Measurements from ENCODE around the gene ZNF750. TPM values are rescaled to one million over a fixed set of nuclear protein-coding genes. Genes with fewer than 3 reads are reported as not detected.

Gene ZNF750
- total and polyA plus RNA-seq, 8 donors: 0.02 to 0.08 TPM; not detected in 6

DNA sequence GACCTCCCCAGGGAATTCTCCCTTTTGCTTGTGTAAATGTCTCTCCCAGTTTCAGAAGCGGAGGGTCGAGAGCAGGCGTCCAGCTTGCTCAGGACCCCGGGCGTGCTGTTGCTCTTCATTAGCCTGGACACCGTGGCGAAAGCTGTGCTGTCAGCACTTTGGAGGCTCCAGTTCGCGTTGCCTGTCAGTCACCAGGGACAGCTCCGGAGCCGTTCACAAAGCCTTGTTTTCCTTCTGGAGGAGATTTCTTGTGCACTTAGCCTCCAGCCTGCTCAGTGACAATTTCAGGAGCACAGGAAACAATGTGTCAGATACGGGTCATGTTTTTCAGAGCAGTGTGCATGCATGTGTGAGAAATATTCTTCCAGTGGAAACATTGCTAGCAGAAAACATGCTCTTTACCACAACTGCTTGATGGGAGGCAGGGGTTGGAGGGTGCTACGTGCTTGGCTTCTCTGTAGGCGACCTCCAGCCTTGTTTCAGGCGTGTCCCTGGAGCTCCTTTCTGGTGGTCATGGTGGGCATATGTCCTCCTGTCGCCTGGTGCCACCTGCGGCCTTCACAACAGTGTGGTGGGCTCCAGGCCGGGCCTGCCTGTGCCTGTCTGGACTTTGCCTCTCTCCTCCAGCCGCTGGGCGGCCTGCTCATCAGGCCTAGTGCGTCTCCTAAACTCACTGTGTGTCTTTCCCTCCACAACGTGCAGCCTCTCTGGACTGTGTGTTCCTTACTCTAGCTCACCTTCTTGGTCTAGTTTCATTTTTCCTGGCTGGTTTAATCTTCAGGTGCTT lies 29.0 kb downstream of the ZNF750 start:
- no peak overlapping the region for H3K27ac ChIP-seq
- FAIRE-seq (no peak), DNase-seq (peak in 1 of 6 donors; percentile 30), ATAC-seq (peak in 2 of 4 donors; percentile 15 to 18)
- no peaks in the 10 kb centered on the region for H3K27me3 ChIP-seq
- H3K4me3 ChIP-seq: no peak overlapping the region
- TF ChIP-seq, protein P1, sequence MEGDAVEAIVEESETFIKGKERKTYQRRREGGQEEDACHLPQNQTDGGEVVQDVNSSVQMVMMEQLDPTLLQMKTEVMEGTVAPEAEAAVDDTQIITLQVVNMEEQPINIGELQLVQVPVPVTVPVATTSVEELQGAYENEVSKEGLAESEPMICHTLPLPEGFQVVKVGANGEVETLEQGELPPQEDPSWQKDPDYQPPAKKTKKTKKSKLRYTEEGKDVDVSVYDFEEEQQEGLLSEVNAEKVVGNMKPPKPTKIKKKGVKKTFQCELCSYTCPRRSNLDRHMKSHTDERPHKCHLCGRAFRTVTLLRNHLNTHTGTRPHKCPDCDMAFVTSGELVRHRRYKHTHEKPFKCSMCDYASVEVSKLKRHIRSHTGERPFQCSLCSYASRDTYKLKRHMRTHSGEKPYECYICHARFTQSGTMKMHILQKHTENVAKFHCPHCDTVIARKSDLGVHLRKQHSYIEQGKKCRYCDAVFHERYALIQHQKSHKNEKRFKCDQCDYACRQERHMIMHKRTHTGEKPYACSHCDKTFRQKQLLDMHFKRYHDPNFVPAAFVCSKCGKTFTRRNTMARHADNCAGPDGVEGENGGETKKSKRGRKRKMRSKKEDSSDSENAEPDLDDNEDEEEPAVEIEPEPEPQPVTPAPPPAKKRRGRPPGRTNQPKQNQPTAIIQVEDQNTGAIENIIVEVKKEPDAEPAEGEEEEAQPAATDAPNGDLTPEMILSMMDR (IDR thresholded peaks at IDR 0.05): no peak
- no peaks in the 10 kb centered on the region for H3K9me3 ChIP-seq
- intact Hi-C loops (cut with DNase I): no loop called here
- no peaks in the 10 kb centered on the region for H3K36me3 ChIP-seq
- no peaks in the 10 kb centered on the region for H3K4me1 ChIP-seq
- 89 to 93% methylated on average over 22 of the region's 22 CpGs for WGBS, 2 donors

DNA sequence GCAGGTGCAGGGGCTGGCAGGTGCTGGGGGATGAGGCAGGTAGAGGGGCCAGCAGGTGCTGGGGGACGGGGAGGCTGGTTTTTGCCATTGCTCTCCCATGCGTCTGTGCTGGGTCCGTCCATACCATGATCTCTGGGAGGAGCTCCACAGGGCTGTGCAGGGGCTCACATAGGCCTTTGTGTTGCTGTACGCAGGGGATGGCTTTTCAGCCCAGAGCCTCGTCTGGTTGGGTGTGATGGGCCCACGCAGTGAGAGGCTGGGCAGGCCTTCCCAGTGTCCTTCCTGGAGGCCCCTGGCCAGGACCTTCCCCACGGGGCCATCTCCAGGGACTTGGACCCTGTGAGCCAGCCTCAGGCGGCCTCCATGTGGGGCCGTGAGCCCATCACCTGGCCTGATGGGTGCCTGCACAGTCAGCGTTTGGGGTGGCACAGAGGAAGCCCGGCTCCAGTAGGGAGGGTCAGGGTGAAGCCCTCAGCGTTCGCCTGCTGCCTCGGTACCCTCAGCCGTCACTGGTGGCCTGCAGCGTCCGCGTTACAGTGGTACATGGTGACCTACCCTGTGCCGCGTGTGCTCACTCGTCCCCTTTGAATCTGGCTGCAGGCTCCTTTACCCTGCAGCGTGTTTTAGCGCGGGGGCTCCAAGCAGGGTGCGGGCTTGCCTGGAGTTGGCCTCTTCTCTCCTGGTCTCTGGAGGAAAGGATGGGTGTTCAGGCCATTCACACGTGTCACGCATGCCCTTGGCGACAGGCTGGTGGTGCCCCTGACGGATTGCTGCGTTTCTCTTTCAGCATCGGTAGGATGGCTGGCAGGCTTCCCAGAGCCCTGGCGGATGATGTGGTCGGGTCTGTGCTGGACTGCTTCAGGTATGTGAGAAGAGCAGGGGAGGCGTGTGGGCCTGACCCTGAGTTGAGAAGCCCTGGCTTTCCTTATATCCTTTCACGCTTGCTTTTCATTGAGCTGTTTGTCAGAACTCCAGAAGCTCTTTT lies 30.6 kb downstream of the ZNF750 start:
- no peaks in the 10 kb centered on the region for H3K4me1 ChIP-seq
- TF ChIP-seq, protein P1 (IDR thresholded peaks at IDR 0.05): no peak
- no peaks in the 10 kb centered on the region for H3K36me3 ChIP-seq
- intact Hi-C loops (cut with DNase I): no loop called here
- no peaks in the 10 kb centered on the region for H3K9me3 ChIP-seq
- no peaks in the 10 kb centered on the region for H3K27me3 ChIP-seq
- H3K4me3 ChIP-seq: no peak overlapping the region
- WGBS, 2 donors: 89% methylated on average over 35 of the region's 35 CpGs
- DNase-seq: peak in 1 of 6 donors; percentile 53
- FAIRE-seq: no peak
- ATAC-seq: no peak
- no peak overlapping the region for H3K27ac ChIP-seq

DNA sequence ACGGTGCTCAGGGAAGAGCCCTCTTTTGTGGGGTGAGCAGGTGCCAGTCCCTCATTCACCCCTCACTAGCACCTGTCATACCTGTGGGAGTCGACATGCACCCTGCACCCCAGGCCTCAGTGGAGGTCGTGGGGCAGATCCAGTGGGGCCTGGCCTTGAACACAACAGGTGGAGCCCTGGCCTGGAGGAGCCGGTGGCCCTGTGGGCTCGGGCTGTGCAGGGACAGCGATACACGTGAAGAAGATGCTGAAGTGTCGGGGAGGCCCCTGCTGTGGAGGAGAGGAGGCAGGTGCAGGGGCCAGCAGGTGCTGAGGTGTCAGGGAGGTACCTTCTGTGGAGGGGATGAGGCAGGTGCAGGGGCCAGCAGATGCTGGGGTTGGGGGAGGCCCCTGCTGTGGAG lies 31.8 kb downstream of the ZNF750 start:
- no peak overlapping the region for H3K27ac ChIP-seq
- H3K4me3 ChIP-seq: no peak overlapping the region
- no peaks in the 10 kb centered on the region for H3K4me1 ChIP-seq
- no peaks in the 10 kb centered on the region for H3K36me3 ChIP-seq
- no peak for DNase-seq
- H3K27me3 ChIP-seq: no peaks in the 10 kb centered on the region
- H3K9me3 ChIP-seq: no peaks in the 10 kb centered on the region
- 81 to 87% methylated on average over 8 of the region's 8 CpGs for WGBS, 2 donors
- intact Hi-C loops (cut with DNase I): no loop called here
- no peak for FAIRE-seq
- TF ChIP-seq, protein P1 (IDR thresholded peaks at IDR 0.05): no peak
- ATAC-seq: no peak

DNA sequence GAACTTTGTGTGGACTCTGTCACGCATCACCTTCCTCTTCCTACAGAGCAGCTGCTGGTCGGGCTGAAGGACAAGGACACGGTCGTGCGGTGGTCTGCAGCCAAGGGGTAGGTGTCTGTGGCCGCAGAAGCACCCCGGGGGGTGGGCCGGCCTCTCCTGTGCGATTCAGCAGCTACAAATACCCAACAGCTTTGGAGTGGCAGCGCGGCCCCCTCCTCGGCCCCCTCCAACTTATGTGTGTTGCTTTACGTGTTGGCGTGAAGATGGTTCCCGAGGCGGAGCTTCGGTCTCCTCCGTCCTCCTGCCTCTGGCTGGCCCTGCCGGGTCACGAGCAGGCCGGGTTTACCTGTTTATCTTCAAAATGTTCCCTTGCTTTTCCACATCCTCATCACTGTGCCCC lies 32.3 kb downstream of the ZNF750 start:
- no peak for ATAC-seq
- no peak for FAIRE-seq
- 91 to 96% methylated on average over 18 to 21 of the region's 21 CpGs for WGBS, 2 donors
- TF ChIP-seq, protein P1 (IDR thresholded peaks at IDR 0.05): no peak
- H3K36me3 ChIP-seq: no peaks in the 10 kb centered on the region
- no peaks in the 10 kb centered on the region for H3K4me1 ChIP-seq
- no peak for DNase-seq
- no peak overlapping the region for H3K4me3 ChIP-seq
- intact Hi-C loops (cut with DNase I): no loop called here
- H3K27ac ChIP-seq: no peak overlapping the region
- no peaks in the 10 kb centered on the region for H3K9me3 ChIP-seq
- H3K27me3 ChIP-seq: no peaks in the 10 kb centered on the region
